ENCODE data around the gene SHROOM1.

DNA sequence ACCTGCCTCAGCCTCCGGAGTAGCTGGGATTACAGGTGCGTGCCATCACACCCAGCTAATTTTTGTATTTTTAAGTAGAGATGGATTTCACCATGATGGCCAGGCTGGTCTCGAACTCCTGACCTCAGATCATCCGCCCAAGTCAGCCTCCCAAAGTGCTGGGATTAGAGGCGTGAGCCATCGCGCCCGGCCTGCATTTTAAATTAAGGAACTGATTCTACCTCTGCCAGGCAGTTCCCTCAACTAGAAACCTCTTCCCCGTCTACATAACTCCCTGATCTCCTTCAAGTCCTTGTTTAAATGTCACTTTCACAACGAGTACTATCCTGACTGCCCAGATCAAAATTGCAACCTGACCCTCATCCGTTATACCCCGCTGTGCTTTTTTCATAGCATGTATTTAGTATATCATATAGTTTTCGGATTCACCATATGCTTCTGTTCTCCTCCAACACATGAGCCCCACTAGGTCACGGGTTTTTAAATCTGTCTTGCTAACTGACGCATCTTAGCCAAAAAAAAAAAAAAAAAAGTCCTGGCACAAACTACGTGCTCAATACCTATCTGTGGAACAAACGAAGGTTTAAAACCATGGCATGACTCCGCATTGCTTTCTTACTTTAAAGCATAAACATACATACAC, 18.2 kb downstream of the SHROOM1 start:
- TF ChIP-seq POLR2AphosphoS5 (IDR thresholded peaks at IDR 0.05) (no peak), CTCF (IDR thresholded peaks at IDR 0.05) (no peak), POLR2A (IDR thresholded peaks at IDR 0.05) (no peak)

All from prostate gland (tissue), 2 donors.